Activated CD4-positive, alpha-beta T cell treated with anti-CD3 and anti-CD28 coated beads, Interleukin-2, amount 50 U/mL, for 1 hour (primary cell): Measurements from ENCODE around the gene CD160.
"Not testable (repeated sequence)": the region's sequence is repeated elsewhere in the genome, so short reads cannot be mapped to it uniquely, and the experiment has no call there.

Experiments
- DNase-seq: peaks from one replicate; pipeline ENCODE4 v3.0.0-alpha.2; 2020

Gene CD160

GRCh38 chr1:145710291-145711027 lies 8.8 kb upstream of the CD160 start:
- DNase-seq, result no peak

- no peak for DNase-seq
Measured at GRCh38 chr1:145711213-145711651, 8.1 kb upstream of the CD160 start.

GRCh38 chr1:145714524-145715111 lies 4.7 kb upstream of the CD160 start:
- DNase-seq, result no peak

- DNase-seq, result no peak
Measured at GRCh38 chr1:145716641-145717345, 2.5 kb upstream of the CD160 start.

- DNase-seq, result no peak
Measured at GRCh38 chr1:145717833-145718232, 1.5 kb upstream of the CD160 start.

- DNase-seq, result not testable (repeated sequence)
Measured at GRCh38 chr1:145718465-145718864, 834 bp upstream of the CD160 start.

- no peak for DNase-seq
Measured at GRCh38 chr1:145720556-145720877, 1.2 kb downstream of the CD160 start.

- DNase-seq, result peak; percentile 66
Measured at GRCh38 chr1:145720878-145721671, 1.8 kb downstream of the CD160 start.

GRCh38 chr1:145726193-145726592 lies 6.9 kb downstream of the CD160 start:
- not testable (repeated sequence) for DNase-seq

GRCh38 chr1:145729196-145729595 lies 9.9 kb downstream of the CD160 start:
- DNase-seq, result no peak

GRCh38 chr1:145729666-145730436 lies 10.6 kb downstream of the CD160 start:
- DNase-seq, result no peak

GRCh38 chr1:145730467-145730866 lies 11.2 kb downstream of the CD160 start:
- DNase-seq, result no peak

- no peak for DNase-seq
Measured at GRCh38 chr1:145730900-145731299, 11.6 kb downstream of the CD160 start.

- DNase-seq, result no peak
Measured at GRCh38 chr1:145736191-145736590, 16.9 kb downstream of the CD160 start.

- no peak for DNase-seq
Measured at GRCh38 chr1:145740269-145740668, 21.0 kb downstream of the CD160 start.

- DNase-seq, result no peak
Measured at GRCh38 chr1:145747398-145748247, 28.3 kb downstream of the CD160 start.

- DNase-seq, result no peak
Measured at GRCh38 chr1:145750426-145750825, 31.1 kb downstream of the CD160 start.

GRCh38 chr1:145751491-145752037 lies 32.3 kb downstream of the CD160 start:
- DNase-seq, result no peak

- no peak for DNase-seq
Measured at GRCh38 chr1:145757420-145757819, 38.1 kb downstream of the CD160 start.

- no peak for DNase-seq
Measured at GRCh38 chr1:145758116-145758515, 38.8 kb downstream of the CD160 start.

GRCh38 chr1:145758575-145758974 lies 39.3 kb downstream of the CD160 start:
- no peak for DNase-seq
